ENCODE measurements around the gene SYNJ2.

- TF ChIP-seq CTCF (IDR thresholded peaks at IDR 0.05; ENCODE audit: poor library complexity, severe bottlenecking) (no peak), POLR2AphosphoS5 (IDR thresholded peaks at IDR 0.05) (no peak), MXI1 (conservative IDR thresholded peaks at IDR 0.05; ENCODE audit: poor library complexity, severe bottlenecking) (no peak), TAF1 (IDR thresholded peaks at IDR 0.05; ENCODE audit: low read depth) (no peak), EP300 (conservative IDR thresholded peaks at IDR 0.05; ENCODE audit: poor library complexity, severe bottlenecking) (no peak), EZH2 (IDR thresholded peaks at IDR 0.05; ENCODE audit: borderline replicate concordance, insufficient read depth, low read length, poor library complexity, severe bottlenecking) (no peak), RAD21 (conservative IDR thresholded peaks at IDR 0.05) (no peak), REST (IDR thresholded peaks at IDR 0.05; ENCODE audit: borderline replicate concordance) (no peak), SMC3 (conservative IDR thresholded peaks at IDR 0.05; ENCODE audit: poor library complexity) (no peak)
Measured at GRCh38 chr6:158006331-158006730, 24.7 kb downstream of the SYNJ2 start.

Data from neural cell (in vitro differentiated cells).